Measurements from ENCODE around the gene LPP. TPM values are rescaled to one million over a fixed set of nuclear protein-coding genes. Genes with fewer than 3 reads are reported as not detected.

The LPP gene
- total RNA-seq, 1 donor from 2014 or later = 28.2 TPM

DNA sequence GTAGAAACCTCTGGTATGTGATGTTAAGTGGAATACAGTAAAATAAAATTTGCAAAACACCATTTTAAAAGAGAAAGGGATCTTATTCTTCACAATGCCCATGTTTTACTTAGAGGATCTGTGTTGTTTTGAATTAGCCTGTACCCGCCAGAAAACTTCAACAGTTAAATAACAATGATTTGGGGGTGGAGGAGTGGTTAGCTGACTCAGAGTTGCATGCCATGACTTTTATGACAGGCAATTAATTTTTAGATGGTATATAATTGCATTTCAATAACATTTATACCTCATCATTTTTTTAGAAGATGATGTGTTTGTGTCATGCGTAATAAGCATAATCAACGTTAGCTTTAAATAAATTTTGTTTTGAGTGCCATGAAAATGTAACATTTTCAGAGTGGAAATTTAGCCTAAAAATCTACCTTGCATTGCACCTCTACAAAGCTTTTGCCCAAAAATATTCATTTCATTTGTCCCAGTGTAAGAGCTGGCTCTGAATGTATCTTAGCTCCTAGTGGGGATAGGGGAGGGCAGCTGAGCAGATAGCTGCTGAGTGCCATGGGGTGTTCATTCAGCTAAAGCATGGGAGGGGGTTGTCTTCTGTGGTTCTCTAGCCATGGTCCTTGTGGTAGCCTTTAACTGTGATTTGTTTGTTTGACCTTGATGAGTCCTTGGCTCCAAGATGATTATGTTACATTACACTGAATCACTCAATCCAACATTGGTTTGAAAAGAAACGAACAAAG, 379.8 kb downstream of the LPP start:
- Histone ChIP-seq H3K27me3 (ENCODE audit: control insufficient read depth in 3 of 3, insufficient read depth in 3 of 3, low read length in 3 of 3) (no peaks in the 10 kb centered on the region), H3K4me1 (ENCODE audit: control insufficient read depth in 3 of 3, insufficient read depth in 3 of 3, low read length in 3 of 3) (peaks cover 0 to 4% (median 4%) of the 10 kb centered on the region in 3 donors), H3K36me3 (ENCODE audit: control insufficient read depth in 3 of 3, insufficient read depth in 3 of 3, low read length in 3 of 3) (no peaks in the 10 kb centered on the region), H3K27ac (ENCODE audit: low read depth, low read length) (no peak overlapping the region), H3K4me3 (ENCODE audit: low read length in 3 of 3) (no peak overlapping the region), H3K9ac (ENCODE audit: low read depth in 1 of 3, low read length in 3 of 3) (no peak overlapping the region), H3K9me3 (ENCODE audit: control insufficient read depth in 3 of 3, low read length in 3 of 3) (no peaks in the 10 kb centered on the region)

DNA sequence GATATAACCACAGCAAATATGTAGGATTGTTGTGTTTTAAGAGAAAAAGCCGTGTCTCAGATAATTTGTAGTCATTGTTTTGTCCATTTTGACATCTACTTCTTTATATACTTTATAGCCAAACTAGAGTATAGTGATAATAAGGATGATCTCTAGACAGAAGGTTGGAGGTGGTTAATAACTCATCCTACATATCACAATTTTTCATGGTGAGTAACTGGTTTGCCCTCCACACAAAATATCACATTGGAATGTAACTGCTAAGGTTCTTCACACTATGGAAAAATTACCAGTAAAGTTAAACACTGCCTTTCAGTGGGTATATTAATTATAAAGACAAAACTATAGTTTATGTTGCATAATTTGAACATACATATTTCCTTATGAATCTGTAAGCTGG, 380.7 kb downstream of the LPP start:
- Histone ChIP-seq H3K27ac (ENCODE audit: low read depth, low read length) (no peak overlapping the region), H3K4me1 (ENCODE audit: control insufficient read depth in 3 of 3, insufficient read depth in 3 of 3, low read length in 3 of 3) (peaks cover 0 to 4% (median 4%) of the 10 kb centered on the region in 3 donors), H3K4me3 (ENCODE audit: low read length in 3 of 3) (no peak overlapping the region), H3K9me3 (ENCODE audit: control insufficient read depth in 3 of 3, low read length in 3 of 3) (no peaks in the 10 kb centered on the region), H3K36me3 (ENCODE audit: control insufficient read depth in 3 of 3, insufficient read depth in 3 of 3, low read length in 3 of 3) (no peaks in the 10 kb centered on the region), H3K27me3 (ENCODE audit: control insufficient read depth in 3 of 3, insufficient read depth in 3 of 3, low read length in 3 of 3) (no peaks in the 10 kb centered on the region), H3K9ac (ENCODE audit: low read depth in 1 of 3, low read length in 3 of 3) (no peak overlapping the region)

DNA sequence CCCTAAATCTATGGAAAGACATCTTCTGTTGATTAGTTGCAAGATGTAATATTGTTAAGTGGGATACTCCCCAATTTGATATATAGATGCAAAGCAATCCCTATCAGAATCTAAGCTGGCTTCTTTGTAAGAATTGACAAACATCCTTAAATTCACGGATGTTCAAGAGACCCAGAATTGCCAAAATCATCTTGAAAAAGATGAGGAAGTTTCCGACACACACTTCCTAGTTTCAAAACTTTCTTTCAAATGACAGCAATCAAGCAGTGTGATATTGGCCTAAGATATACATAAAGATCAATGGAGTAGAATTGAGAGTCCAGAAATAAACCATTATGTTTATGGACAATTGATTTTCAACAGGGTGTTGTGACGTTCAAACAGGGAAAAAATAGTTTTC, 383.6 kb downstream of the LPP start:
- Histone ChIP-seq H3K4me1 (ENCODE audit: control insufficient read depth in 3 of 3, insufficient read depth in 3 of 3, low read length in 3 of 3) (peaks cover 0 to 4% (median 4%) of the 10 kb centered on the region in 3 donors), H3K27ac (ENCODE audit: low read depth, low read length) (no peak overlapping the region), H3K27me3 (ENCODE audit: control insufficient read depth in 3 of 3, insufficient read depth in 3 of 3, low read length in 3 of 3) (no peaks in the 10 kb centered on the region), H3K4me3 (ENCODE audit: low read length in 3 of 3) (no peak overlapping the region), H3K9me3 (ENCODE audit: control insufficient read depth in 3 of 3, low read length in 3 of 3) (no peaks in the 10 kb centered on the region), H3K36me3 (ENCODE audit: control insufficient read depth in 3 of 3, insufficient read depth in 3 of 3, low read length in 3 of 3) (no peaks in the 10 kb centered on the region), H3K9ac (ENCODE audit: low read depth in 1 of 3, low read length in 3 of 3) (no peak overlapping the region)

DNA sequence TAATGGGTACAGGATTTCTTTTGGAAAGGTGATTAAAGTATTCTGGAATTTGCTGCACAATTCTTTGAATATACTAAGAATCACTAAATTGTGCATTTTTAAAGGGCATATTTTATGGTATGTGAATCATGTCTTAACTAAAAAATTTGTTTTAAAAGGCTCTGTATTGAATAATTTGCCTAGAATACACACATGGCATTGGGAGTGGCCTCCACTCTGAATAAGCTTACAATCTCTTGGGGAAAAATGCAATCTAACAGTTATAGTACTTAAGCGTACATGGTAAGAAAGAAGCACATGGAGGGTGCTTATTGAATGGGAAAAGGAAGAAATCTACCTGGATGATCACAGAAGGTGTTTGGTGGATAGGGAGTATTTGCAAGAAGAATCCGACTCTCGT, 385.1 kb downstream of the LPP start:
- Histone ChIP-seq H3K9me3 (ENCODE audit: control insufficient read depth in 3 of 3, low read length in 3 of 3) (no peaks in the 10 kb centered on the region), H3K9ac (ENCODE audit: low read depth in 1 of 3, low read length in 3 of 3) (no peak overlapping the region), H3K4me3 (ENCODE audit: low read length in 3 of 3) (no peak overlapping the region), H3K36me3 (ENCODE audit: control insufficient read depth in 3 of 3, insufficient read depth in 3 of 3, low read length in 3 of 3) (no peaks in the 10 kb centered on the region), H3K4me1 (ENCODE audit: control insufficient read depth in 3 of 3, insufficient read depth in 3 of 3, low read length in 3 of 3) (peaks cover 0 to 2% (median 2%) of the 10 kb centered on the region in 3 donors), H3K27ac (ENCODE audit: low read depth, low read length) (no peak overlapping the region), H3K27me3 (ENCODE audit: control insufficient read depth in 3 of 3, insufficient read depth in 3 of 3, low read length in 3 of 3) (no peaks in the 10 kb centered on the region)

DNA sequence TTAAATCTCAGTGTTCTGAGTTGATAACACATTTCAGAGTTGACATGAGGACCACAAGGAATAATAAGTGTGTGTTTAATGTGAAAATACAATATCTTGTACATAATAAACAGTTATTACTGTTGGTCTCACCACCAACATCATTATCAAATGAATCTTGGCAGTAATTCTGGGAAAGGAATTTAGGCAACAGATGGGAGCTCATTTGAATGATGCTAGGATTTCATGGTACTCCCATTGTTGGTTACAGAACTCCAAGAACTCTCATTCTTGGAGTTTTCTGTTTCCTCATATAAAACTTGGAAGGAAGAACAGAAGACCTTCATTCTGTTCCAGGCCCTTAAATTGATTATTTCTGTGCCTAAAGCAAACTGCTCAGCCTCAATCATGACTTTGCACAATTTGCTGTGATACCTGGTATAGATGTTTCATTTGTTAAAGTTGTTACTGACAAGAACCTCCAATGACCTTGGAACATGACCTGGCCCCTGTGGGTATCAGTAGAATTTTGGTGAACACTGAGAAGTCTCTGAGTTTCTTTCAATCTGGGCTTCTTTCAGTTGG, 385.8 kb downstream of the LPP start:
- H3K27ac ChIP-seq (ENCODE audit: low read depth, low read length) = no peak overlapping the region
- H3K9me3 ChIP-seq (ENCODE audit: control insufficient read depth in 3 of 3, low read length in 3 of 3) = no peaks in the 10 kb centered on the region
- no peaks in the 10 kb centered on the region for H3K36me3 ChIP-seq (ENCODE audit: control insufficient read depth in 3 of 3, insufficient read depth in 3 of 3, low read length in 3 of 3)
- H3K27me3 ChIP-seq (ENCODE audit: control insufficient read depth in 3 of 3, insufficient read depth in 3 of 3, low read length in 3 of 3) = no peaks in the 10 kb centered on the region
- H3K9ac ChIP-seq (ENCODE audit: low read depth in 1 of 3, low read length in 3 of 3) = no peak overlapping the region
- H3K4me1 ChIP-seq (ENCODE audit: control insufficient read depth in 3 of 3, insufficient read depth in 3 of 3, low read length in 3 of 3) = no peaks in the 10 kb centered on the region
- no peak overlapping the region for H3K4me3 ChIP-seq (ENCODE audit: low read length in 3 of 3)

DNA sequence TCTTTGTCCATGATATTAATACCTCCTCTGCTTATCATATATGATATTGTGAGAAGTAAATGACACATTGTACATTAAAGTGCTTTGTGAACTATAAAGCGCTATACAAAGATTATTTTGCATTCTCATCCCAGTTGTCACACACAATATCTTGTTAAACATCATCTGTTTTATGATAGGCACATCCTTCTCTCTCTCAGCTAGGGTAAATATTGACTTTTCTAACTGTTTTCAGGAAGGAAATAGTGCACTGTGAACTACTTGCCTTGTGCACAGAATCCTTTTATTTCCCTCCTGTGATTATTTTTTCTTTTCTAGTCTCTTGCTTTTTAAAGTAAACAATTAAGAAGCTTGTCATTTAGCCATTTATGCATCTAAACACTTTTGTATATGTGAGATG, 388.2 kb downstream of the LPP start:
- Histone ChIP-seq H3K4me3 (ENCODE audit: low read length in 3 of 3) (no peak overlapping the region), H3K27me3 (ENCODE audit: control insufficient read depth in 3 of 3, insufficient read depth in 3 of 3, low read length in 3 of 3) (no peaks in the 10 kb centered on the region), H3K9ac (ENCODE audit: low read depth in 1 of 3, low read length in 3 of 3) (no peak overlapping the region)

DNA sequence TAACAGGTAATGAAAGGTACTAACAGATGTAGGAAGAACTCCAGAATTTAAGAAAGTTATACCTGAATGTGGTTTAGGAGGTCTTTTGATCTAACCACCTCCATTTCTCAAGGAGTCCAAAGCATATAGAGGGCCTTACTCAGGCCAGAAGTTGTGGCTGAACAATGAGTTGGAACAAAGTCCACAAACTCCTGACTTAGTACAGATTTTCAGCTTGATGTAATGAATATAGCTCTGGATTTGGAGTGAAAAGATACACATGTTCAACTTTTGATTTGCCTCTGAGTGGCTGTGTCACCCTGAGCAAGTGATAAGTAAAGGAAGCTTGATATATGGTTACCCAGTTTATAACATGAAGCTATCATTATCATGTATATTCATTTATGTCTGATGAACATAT, 390.1 kb downstream of the LPP start:
- H3K9me3 ChIP-seq (ENCODE audit: control insufficient read depth in 3 of 3, low read length in 3 of 3) = no peaks in the 10 kb centered on the region
- no peak overlapping the region for H3K4me3 ChIP-seq (ENCODE audit: low read length in 3 of 3)
- H3K36me3 ChIP-seq (ENCODE audit: control insufficient read depth in 3 of 3, insufficient read depth in 3 of 3, low read length in 3 of 3) = no peaks in the 10 kb centered on the region
- no peak overlapping the region for H3K27ac ChIP-seq (ENCODE audit: low read depth, low read length)
- no peaks in the 10 kb centered on the region for H3K27me3 ChIP-seq (ENCODE audit: control insufficient read depth in 3 of 3, insufficient read depth in 3 of 3, low read length in 3 of 3)
- H3K4me1 ChIP-seq (ENCODE audit: control insufficient read depth in 3 of 3, insufficient read depth in 3 of 3, low read length in 3 of 3) = no peaks in the 10 kb centered on the region
- H3K9ac ChIP-seq (ENCODE audit: low read depth in 1 of 3, low read length in 3 of 3) = no peak overlapping the region

More for the DNA sequence above, 388.2 kb downstream of the LPP start:
- no peaks in the 10 kb centered on the region for H3K9me3 ChIP-seq (ENCODE audit: control insufficient read depth in 3 of 3, low read length in 3 of 3)
- H3K36me3 ChIP-seq (ENCODE audit: control insufficient read depth in 3 of 3, insufficient read depth in 3 of 3, low read length in 3 of 3) = no peaks in the 10 kb centered on the region
- no peaks in the 10 kb centered on the region for H3K4me1 ChIP-seq (ENCODE audit: control insufficient read depth in 3 of 3, insufficient read depth in 3 of 3, low read length in 3 of 3)
- H3K27ac ChIP-seq (ENCODE audit: low read depth, low read length) = no peak overlapping the region

DNA sequence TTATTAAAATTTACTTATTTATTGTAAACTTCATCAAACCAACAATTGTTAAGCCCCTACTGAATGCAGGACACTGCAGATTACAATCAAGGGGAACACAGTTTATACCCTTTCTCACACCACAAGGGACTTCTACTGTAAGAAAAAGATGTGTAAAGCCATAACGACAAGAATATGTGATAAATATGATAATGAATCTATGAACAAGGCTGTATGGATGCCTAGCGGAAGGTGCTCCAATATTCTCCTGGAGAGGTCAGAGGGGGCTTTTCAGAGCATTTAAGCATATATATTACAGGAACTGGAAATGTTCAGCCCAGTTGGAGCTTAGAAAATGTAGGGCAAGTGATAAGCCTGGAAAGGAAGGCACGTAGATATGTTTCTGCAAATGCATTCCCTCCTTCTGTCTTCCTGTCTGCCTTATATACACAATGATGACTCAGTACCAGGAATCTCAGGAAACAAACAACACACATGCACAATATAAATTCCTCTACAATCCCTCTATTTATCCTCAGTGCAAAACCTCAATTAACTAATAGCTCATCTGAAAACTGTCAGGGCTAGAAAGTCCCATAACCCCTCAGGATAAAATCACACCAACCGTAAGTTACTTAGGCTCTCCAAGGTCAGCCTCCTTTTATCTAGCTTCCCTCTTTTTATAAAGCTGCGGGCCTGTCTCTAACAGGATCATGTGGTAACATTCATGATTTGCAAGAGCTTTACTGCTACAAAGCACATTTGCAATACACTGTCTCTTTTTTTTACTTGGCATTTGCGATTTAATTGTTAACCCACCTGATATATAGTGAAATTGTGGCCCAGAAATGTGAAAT, 393.1 kb downstream of the LPP start:
- Histone ChIP-seq H3K4me1 (ENCODE audit: control insufficient read depth in 3 of 3, insufficient read depth in 3 of 3, low read length in 3 of 3) (no peaks in the 10 kb centered on the region), H3K9me3 (ENCODE audit: control insufficient read depth in 3 of 3, low read length in 3 of 3) (no peaks in the 10 kb centered on the region), H3K36me3 (ENCODE audit: control insufficient read depth in 3 of 3, insufficient read depth in 3 of 3, low read length in 3 of 3) (no peaks in the 10 kb centered on the region), H3K9ac (ENCODE audit: low read depth in 1 of 3, low read length in 3 of 3) (no peak overlapping the region), H3K27ac (ENCODE audit: low read depth, low read length) (no peak overlapping the region), H3K4me3 (ENCODE audit: low read length in 3 of 3) (no peak overlapping the region), H3K27me3 (ENCODE audit: control insufficient read depth in 3 of 3, insufficient read depth in 3 of 3, low read length in 3 of 3) (no peaks in the 10 kb centered on the region)

DNA sequence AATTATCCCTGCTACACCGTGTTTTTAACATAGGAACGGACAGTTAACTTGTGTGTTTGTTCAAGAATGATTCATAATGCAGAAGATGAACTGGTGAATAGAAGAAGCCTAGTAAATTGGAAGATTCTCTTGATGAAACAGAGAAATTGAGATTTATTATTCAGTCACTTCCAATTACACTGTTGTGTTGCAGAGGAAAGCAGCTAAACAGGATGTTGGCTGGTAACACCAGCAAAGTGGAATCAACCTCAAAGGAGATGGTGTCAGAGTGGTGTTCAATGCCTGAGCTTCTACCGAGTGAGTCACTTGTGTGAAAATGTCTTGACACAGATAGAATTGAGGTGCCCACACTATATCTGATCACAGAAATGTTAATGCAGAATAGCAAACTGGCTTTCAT, 399.6 kb downstream of the LPP start:
- Histone ChIP-seq H3K4me1 (ENCODE audit: control insufficient read depth in 3 of 3, insufficient read depth in 3 of 3, low read length in 3 of 3) (peaks cover 9 to 34% (median 9%) of the 10 kb centered on the region in 3 donors), H3K9me3 (ENCODE audit: control insufficient read depth in 3 of 3, low read length in 3 of 3) (no peaks in the 10 kb centered on the region), H3K27ac (ENCODE audit: low read depth, low read length) (peak overlapping the region; percentile 87), H3K27me3 (ENCODE audit: control insufficient read depth in 3 of 3, insufficient read depth in 3 of 3, low read length in 3 of 3) (no peaks in the 10 kb centered on the region), H3K36me3 (ENCODE audit: control insufficient read depth in 3 of 3, insufficient read depth in 3 of 3, low read length in 3 of 3) (no peaks in the 10 kb centered on the region), H3K4me3 (ENCODE audit: low read length in 3 of 3) (no peak overlapping the region), H3K9ac (ENCODE audit: low read depth in 1 of 3, low read length in 3 of 3) (no peak overlapping the region)

DNA sequence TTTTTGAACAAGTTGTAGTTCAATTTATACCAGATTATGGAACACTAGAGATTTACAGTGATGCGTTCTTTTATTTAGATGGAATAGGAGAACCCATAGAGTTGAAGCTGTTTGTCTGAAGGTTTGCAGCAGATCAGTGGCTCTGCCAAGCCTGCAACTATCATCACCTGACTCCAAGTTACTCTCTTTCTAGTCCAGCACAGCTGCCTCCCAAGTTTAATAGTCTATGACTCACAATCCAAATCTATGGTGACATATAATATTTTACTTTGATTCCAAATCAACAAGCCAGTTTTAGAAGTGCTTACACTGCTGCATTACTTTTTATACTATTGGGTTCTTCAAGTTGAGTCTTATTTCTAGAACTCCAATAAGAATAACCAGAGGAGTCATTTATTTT, 400.4 kb downstream of the LPP start:
- peak overlapping the region; percentile 87 for H3K27ac ChIP-seq (ENCODE audit: low read depth, low read length)
- H3K4me3 ChIP-seq (ENCODE audit: low read length in 3 of 3) = no peak overlapping the region
- no peaks in the 10 kb centered on the region for H3K9me3 ChIP-seq (ENCODE audit: control insufficient read depth in 3 of 3, low read length in 3 of 3)
- H3K9ac ChIP-seq (ENCODE audit: low read depth in 1 of 3, low read length in 3 of 3) = no peak overlapping the region
- no peaks in the 10 kb centered on the region for H3K27me3 ChIP-seq (ENCODE audit: control insufficient read depth in 3 of 3, insufficient read depth in 3 of 3, low read length in 3 of 3)
- peaks cover 9 to 41% (median 11%) of the 10 kb centered on the region in 3 donors for H3K4me1 ChIP-seq (ENCODE audit: control insufficient read depth in 3 of 3, insufficient read depth in 3 of 3, low read length in 3 of 3)
- no peaks in the 10 kb centered on the region for H3K36me3 ChIP-seq (ENCODE audit: control insufficient read depth in 3 of 3, insufficient read depth in 3 of 3, low read length in 3 of 3)
